ENCODE results near the gene CTRB2. TPM values are rescaled to one million over a fixed set of nuclear protein-coding genes. Genes with fewer than 3 reads are reported as not detected.

CTRB2 gene
- polyA plus RNA-seq, 3 donors, result not detected

- DNase-seq (ENCODE audit: low read depth in 3 of 3, low spot score in 2 of 3), result no peak
Observed at GRCh38 chr16:75179208-75179607, 27.8 kb downstream of the CTRB2 start.

- DNase-seq (ENCODE audit: low read depth in 3 of 3, low spot score in 2 of 3), result no peak
Observed at GRCh38 chr16:75176926-75177325, 30.0 kb downstream of the CTRB2 start.

GRCh38 chr16:75175074-75175473, 31.9 kb downstream of the CTRB2 start:
- no peak for DNase-seq (ENCODE audit: low read depth in 3 of 3, low spot score in 2 of 3)

GRCh38 chr16:75172578-75172977, 34.4 kb downstream of the CTRB2 start:
- DNase-seq (ENCODE audit: low read depth in 3 of 3, low spot score in 2 of 3), result no peak

- no peak for DNase-seq (ENCODE audit: low read depth in 3 of 3, low spot score in 2 of 3)
Observed at GRCh38 chr16:75169899-75170405, 37.0 kb downstream of the CTRB2 start.

- no peak for DNase-seq (ENCODE audit: low read depth in 3 of 3, low spot score in 2 of 3)
Observed at GRCh38 chr16:75160386-75160785, 46.6 kb downstream of the CTRB2 start.

Other genes starting within 250 kb of the CTRB2 start
- 10 to 100 TPM; 79.0 to 82.1 (median 79.1) TPM for gene WDR59, start 222.0 kb downstream of the CTRB2 start, polyA plus RNA-seq (ENCODE audit: insufficient read length in 3 of 3)
- gene ZNRF1, start 208.1 kb downstream of the CTRB2 start, polyA plus RNA-seq (ENCODE audit: insufficient read length in 3 of 3), result 10 to 100 TPM; 28.7 to 29.0 (median 28.7) TPM
- gene LDHD, start 90.4 kb downstream of the CTRB2 start, polyA plus RNA-seq (ENCODE audit: insufficient read length in 3 of 3), result 1 to 10 TPM; 4.9 to 5.7 (median 5.7) TPM
- gene ZFP1, start 58.6 kb downstream of the CTRB2 start, polyA plus RNA-seq (ENCODE audit: insufficient read length in 3 of 3), result 10 to 100 TPM; 25.5 to 28.9 (median 28.8) TPM
- gene CTRB1, start 11.8 kb upstream of the CTRB2 start, polyA plus RNA-seq (ENCODE audit: insufficient read length in 3 of 3), result not detected
- gene BCAR1, start 44.5 kb upstream of the CTRB2 start, polyA plus RNA-seq (ENCODE audit: insufficient read length in 3 of 3), result 10 to 100 TPM; 37.1 to 44.2 (median 37.2) TPM
- gene CFDP1, start 226.3 kb upstream of the CTRB2 start, polyA plus RNA-seq (ENCODE audit: insufficient read length in 3 of 3), result 100 to 1,000 TPM; 202 to 221 (median 203) TPM

Data from right renal cortex interstitium (tissue), 3 donors.